Gastrocnemius medialis (tissue), 4 donors: Measurements from ENCODE around the gene ID2. TPM values are rescaled to one million over a fixed set of nuclear protein-coding genes. Genes with fewer than 3 reads are reported as not detected.
A peak's percentile ranks its signal among the peaks of the same experiment; 100 is the strongest.

ENCODE experiments used
- ATAC-seq, 2 donors: fragments of 150-250 bp; one replicate each; pipeline ENCODE4 v1.9.1; 2016
- DNase-seq, 2 donors: peaks; one replicate each; pipeline ENCODE4 v3.0.0-alpha.2; 2019
- H3K27ac ChIP-seq, 4 donors: fragments of 200-600 bp; sonication (generic); 1 replicate in 1 of 4; 2 replicates in 3 of 4; pipeline ENCODE4 v1.5.1; 2016 to 2018; ENCODE audit warnings: mild to moderate bottlenecking in 2 of 4, moderate library complexity in 1 of 4
- H3K27me3 ChIP-seq, 3 donors: fragments of 200-600 bp; sonication (generic) in 2 of 3; 1 replicate in 1 of 3; 2 replicates in 2 of 3; pipeline versions ENCODE4 v1.5.1 to v1.6.0; 2016 to 2019; ENCODE audit warnings: mild to moderate bottlenecking in 1 of 3, moderate library complexity in 1 of 3
- H3K36me3 ChIP-seq, 2 donors: fragments of 200-600 bp; sonication (generic) in 1 of 2; one replicate each; pipeline ENCODE4 v1.5.1; 2017 to 2018
- H3K4me1 ChIP-seq, 2 donors: fragments of 200-600 bp; sonication (generic) in 1 of 2; one replicate each; pipeline ENCODE4 v1.5.1; 2016 to 2017; ENCODE audit warnings: mild to moderate bottlenecking in 2 of 2
- H3K4me3 ChIP-seq, 4 donors: fragments of 200-600 bp; sonication (generic) in 3 of 4; 1 replicate in 1 of 4; 2 replicates in 3 of 4; pipeline ENCODE4 v1.5.1; 2016 to 2019; ENCODE audit warnings: mild to moderate bottlenecking in 2 of 4
- H3K9me3 ChIP-seq, 3 donors: fragments of 200-600 bp; sonication (generic) in 2 of 3; 1 replicate in 1 of 3; 2 replicates in 2 of 3; pipeline ENCODE4 v1.5.1; 2016 to 2019
- POLR2A ChIP-seq, 2 donors: fragments of 450-650 bp; IDR thresholded peaks; one replicate each; pipeline ENCODE4 v1.6.1; 2017; ENCODE audit warnings: antibody characterized with exemption in 2 of 2, mild to moderate bottlenecking in 2 of 2, moderate library complexity in 2 of 2
- in situ Hi-C, 4 donors: fragments of 200-750 bp; cut with MboI; loops; one replicate each; pipeline versions ENCODE4 v1.15.0 to v1.8.0; 2017; ENCODE audit warnings: low sequenced_read_pairs in 4 of 4
- intact Hi-C: fragments of 100-400 bp; cut with DNase I; formaldehyde crosslinking; loops from one replicate; pipeline ENCODE4 v1.15.1; 2023; ENCODE audit warnings: low total_unique reads
- total RNA-seq, 4 donors: library from RNA; depleted of rRNA; stranded (reverse); fragments of >200 nt; gene quantifications; one replicate each; pipeline versions ENCODE4 v1.1.0 to v1.2.3, GENCODE V29; 2016
- TF ChIP-seq, protein P1 (sequence below), 5 experiments: fragments of 450-650 bp in 3 of 5; fragments of 200-600 bp in 2 of 5; sonication (generic) in 2 of 5; IDR thresholded peaks in 4 of 5; conservative IDR thresholded peaks in 1 of 5; 1 replicate in 4 of 5; 2 replicates in 1 of 5; pipeline ENCODE4 v1.5.1; 2016 to 2019; ENCODE audit warnings: antibody characterized with exemption in 5 of 5, mild to moderate bottlenecking in 3 of 5, moderate library complexity in 3 of 5

Gene ID2
- total RNA-seq, 4 donors from 2014 or later: 16.6 to 35.9 (median 27.4) TPM

DNA sequence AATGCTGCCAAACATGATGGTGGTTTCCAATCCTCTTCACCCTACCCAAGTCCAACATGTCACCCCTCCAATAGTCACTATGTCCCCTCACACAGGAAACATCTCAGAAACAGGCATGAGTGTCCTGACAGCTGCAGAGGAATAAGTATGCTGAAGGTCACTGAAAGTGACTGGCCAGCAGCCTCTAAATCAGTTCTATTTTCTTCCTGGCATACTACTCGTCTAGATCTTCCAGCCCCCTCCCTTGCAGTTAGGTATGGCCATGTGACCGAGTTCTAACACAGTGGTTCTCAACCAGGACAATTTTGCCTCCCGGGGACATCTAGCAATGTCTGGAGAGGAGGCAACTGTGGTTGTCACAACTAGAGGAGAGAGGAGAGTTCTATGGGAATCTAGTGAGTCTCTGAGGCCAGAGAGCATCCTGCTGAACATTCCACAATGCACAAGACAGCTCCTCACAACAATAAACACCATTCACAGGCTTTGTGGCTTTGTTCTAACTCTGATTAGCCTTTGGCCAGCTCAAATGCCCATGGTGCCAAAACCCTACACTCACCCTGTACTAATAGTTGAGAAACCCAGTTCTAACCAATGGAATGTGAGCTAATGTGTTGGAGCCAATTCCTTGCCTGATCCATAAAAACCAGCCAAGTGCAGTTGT lies 12.6 kb upstream of the ID2 start:
- Histone ChIP-seq H3K27me3 (no peaks in the 10 kb centered on the region), H3K4me1 (peaks cover 9 to 11% of the 10 kb centered on the region in 2 donors), H3K9me3 (no peaks in the 10 kb centered on the region), H3K27ac (peak overlapping the region in 2 of 4 donors; percentile 11 to 38), H3K4me3 (no peak overlapping the region), H3K36me3 (no peaks in the 10 kb centered on the region)
- TF ChIP-seq, protein P1, sequence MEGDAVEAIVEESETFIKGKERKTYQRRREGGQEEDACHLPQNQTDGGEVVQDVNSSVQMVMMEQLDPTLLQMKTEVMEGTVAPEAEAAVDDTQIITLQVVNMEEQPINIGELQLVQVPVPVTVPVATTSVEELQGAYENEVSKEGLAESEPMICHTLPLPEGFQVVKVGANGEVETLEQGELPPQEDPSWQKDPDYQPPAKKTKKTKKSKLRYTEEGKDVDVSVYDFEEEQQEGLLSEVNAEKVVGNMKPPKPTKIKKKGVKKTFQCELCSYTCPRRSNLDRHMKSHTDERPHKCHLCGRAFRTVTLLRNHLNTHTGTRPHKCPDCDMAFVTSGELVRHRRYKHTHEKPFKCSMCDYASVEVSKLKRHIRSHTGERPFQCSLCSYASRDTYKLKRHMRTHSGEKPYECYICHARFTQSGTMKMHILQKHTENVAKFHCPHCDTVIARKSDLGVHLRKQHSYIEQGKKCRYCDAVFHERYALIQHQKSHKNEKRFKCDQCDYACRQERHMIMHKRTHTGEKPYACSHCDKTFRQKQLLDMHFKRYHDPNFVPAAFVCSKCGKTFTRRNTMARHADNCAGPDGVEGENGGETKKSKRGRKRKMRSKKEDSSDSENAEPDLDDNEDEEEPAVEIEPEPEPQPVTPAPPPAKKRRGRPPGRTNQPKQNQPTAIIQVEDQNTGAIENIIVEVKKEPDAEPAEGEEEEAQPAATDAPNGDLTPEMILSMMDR (IDR thresholded peaks at IDR 0.05 in 4 of 5, conservative IDR thresholded peaks at IDR 0.05 in 1 of 5): no peak
- no peak for TF ChIP-seq POLR2A (IDR thresholded peaks at IDR 0.05)
- intact Hi-C loops: no loop called here
- in situ Hi-C loops: no loop called here
- ATAC-seq (peak; percentile 67 to 76), DNase-seq (no peak)

DNA sequence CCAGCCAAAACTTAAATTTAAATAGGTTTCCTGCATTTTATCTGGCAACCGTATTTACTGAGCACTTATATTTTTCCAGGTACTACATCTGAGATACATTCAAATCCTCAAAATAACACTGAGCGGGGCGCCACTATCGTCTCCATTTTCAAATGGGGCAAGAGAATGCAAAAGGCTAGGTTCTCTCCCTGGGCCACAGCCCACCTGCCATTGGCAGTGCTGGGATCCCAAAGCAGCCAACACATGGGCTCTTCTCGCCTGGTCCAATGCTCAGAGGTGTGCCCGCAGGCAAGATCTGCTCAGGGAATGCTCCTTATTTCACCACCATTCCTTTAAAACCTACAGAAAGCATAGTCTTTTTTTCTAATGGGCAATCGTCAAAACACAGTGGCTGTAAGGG lies 11.3 kb upstream of the ID2 start:
- ATAC-seq (no peak), DNase-seq (no peak)
- Histone ChIP-seq H3K4me1 (peaks cover 9 to 11% of the 10 kb centered on the region in 2 donors), H3K36me3 (no peaks in the 10 kb centered on the region), H3K9me3 (no peaks in the 10 kb centered on the region), H3K4me3 (no peak overlapping the region), H3K27ac (no peak overlapping the region), H3K27me3 (no peaks in the 10 kb centered on the region)
- intact Hi-C loops: no loop called here
- TF ChIP-seq, protein P1 (IDR thresholded peaks at IDR 0.05 in 4 of 5, conservative IDR thresholded peaks at IDR 0.05 in 1 of 5): no peak
- no peak for TF ChIP-seq POLR2A (IDR thresholded peaks at IDR 0.05)
- in situ Hi-C loops: no loop called here

DNA sequence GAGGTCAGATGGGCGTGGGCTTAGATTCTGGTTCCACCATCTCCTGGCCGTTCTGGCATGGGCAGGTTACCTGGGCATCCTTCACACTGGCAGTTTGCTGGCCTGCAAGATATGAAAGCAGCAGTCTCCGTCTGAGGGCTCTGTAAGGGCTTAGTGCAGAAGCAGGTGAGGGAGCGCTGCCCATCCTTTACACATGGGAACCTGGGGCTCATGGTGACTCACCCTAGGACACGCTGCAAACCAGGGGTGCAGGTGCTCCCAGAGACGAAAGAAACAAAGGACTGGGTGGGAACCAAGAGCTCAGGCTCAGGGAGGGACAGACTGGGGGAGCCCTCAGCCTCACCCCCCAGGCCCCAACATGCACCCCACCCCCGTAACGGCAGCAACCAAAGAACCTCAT lies 10.7 kb upstream of the ID2 start:
- ATAC-seq: no peak
- TF ChIP-seq, protein P1 (IDR thresholded peaks at IDR 0.05 in 4 of 5, conservative IDR thresholded peaks at IDR 0.05 in 1 of 5): no peak
- TF ChIP-seq POLR2A (IDR thresholded peaks at IDR 0.05): no peak
- peaks cover 11 to 12% of the 10 kb centered on the region in 2 donors for H3K4me1 ChIP-seq
- H3K27ac ChIP-seq: no peak overlapping the region
- H3K4me3 ChIP-seq: no peak overlapping the region
- in situ Hi-C loops: no loop called here
- no peaks in the 10 kb centered on the region for H3K36me3 ChIP-seq
- no peaks in the 10 kb centered on the region for H3K9me3 ChIP-seq
- H3K27me3 ChIP-seq: no peaks in the 10 kb centered on the region
- intact Hi-C loops: no loop called here
- no peak for DNase-seq

DNA sequence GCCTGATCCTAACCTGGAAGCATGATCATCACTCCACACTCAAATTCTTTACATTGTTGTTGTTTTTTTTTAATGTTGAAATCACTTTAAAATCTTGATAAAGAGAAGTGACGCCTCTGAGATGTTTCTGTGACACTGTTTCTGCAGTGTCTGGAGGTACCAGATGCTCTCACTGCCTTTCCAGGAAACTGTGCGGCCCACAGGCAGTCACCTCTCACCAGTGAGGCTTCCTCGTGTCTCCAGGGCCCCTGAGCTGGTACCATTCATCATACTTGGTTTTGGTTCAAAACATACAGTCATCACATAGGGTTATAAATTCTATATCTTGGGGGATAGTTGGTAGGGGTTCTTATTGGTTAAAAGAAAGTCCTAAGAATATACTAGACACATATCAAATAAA lies 10.1 kb upstream of the ID2 start:
- H3K27me3 ChIP-seq: no peaks in the 10 kb centered on the region
- intact Hi-C loops (no loop called here), in situ Hi-C loops (no loop called here)
- H3K36me3 ChIP-seq: no peaks in the 10 kb centered on the region
- H3K4me1 ChIP-seq: peaks cover 11 to 14% of the 10 kb centered on the region in 2 donors
- DNase-seq: no peak
- TF ChIP-seq, protein P1 (IDR thresholded peaks at IDR 0.05 in 4 of 5, conservative IDR thresholded peaks at IDR 0.05 in 1 of 5): no peak
- no peak for TF ChIP-seq POLR2A (IDR thresholded peaks at IDR 0.05)
- H3K9me3 ChIP-seq: no peaks in the 10 kb centered on the region
- H3K27ac ChIP-seq: no peak overlapping the region
- no peak for ATAC-seq
- no peak overlapping the region for H3K4me3 ChIP-seq

DNA sequence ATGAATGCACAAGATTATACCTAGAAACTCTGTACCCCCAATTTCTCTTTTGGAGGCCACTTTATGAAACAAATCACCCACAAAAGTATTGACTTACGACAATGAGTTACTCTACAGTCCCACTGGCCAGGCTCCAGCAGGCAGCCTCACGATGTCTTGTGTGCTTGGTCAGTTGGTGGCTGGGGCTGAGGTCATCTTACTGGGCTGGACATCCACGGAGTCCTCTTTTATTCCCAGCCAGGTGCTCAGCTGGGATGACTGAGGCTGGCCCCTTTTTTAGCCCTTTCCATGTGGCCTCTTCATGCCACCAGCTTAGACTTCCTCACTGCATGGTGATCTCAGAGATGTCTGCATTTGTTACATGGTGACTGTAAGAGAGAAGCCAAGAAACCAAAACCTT lies 8.9 kb upstream of the ID2 start:
- Histone ChIP-seq H3K27ac (no peak overlapping the region), H3K9me3 (no peaks in the 10 kb centered on the region), H3K27me3 (no peaks in the 10 kb centered on the region), H3K4me3 (no peak overlapping the region), H3K36me3 (no peaks in the 10 kb centered on the region), H3K4me1 (peaks cover 23 to 24% of the 10 kb centered on the region in 2 donors)
- ATAC-seq (no peak), DNase-seq (no peak)
- no peak for TF ChIP-seq POLR2A (IDR thresholded peaks at IDR 0.05)
- TF ChIP-seq, protein P1 (IDR thresholded peaks at IDR 0.05 in 4 of 5, conservative IDR thresholded peaks at IDR 0.05 in 1 of 5): no peak
- in situ Hi-C loops: no loop called here
- intact Hi-C loops: no loop called here
